ENCODE data around the gene AADACL4.

The AADACL4 gene

DNA sequence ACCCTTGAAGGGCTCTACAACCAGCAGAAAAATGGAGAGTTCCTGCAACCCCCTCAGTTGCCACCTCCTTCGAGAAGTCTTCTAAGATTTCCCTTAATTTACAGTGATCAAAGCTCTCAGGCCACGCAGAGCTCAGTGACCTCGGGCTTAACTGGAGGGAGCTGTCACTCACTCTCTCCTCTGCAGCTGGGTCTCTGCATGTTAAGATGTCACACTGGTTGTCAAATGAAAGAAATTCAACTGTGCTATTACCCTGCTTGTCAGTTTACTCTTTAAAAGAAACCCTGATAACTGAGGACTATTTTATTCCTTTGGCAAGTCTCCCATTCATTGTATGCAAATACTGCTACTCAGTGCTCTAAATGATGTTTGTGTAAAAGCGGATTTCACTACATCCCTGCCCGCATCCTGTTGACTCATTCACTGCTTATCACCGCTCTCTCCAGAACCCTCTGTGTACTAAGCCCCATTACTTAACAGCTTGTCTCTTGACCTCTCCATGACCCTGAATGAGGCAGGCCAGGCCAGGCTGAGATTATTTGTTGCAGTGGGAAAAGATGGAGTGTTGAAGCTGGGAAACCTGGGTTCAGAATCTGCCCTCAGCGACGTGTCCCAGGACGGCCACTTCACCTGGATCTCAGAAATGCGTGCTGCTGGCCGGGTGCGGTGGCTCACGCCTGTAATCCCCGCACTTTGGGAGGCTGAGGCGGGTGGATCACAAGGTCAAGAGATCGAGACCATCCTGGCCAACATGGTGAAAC is 39.6 kb upstream of the AADACL4 start:
- Histone ChIP-seq H3K4me3 (replicated peaks; ENCODE audit: insufficient read depth, low read length) (no peak overlapping the region), H3K27ac (replicated peaks) (no peak overlapping the region), H3K27me3 (ENCODE audit: insufficient read depth, poor library complexity, severe bottlenecking) (peaks cover 2% of the 10 kb centered on the region)
- TF ChIP-seq POLR2AphosphoS5 (IDR thresholded peaks at IDR 0.05; ENCODE audit: low read depth) (no peak; the same call in 1 of the 2 replicates), SPI1 (IDR thresholded peaks at IDR 0.05; ENCODE audit: borderline replicate concordance, low read depth) (no peak), GABPA (IDR thresholded peaks at IDR 0.05; ENCODE audit: low read depth) (no peak)
- TF ChIP-seq, protein P1, sequence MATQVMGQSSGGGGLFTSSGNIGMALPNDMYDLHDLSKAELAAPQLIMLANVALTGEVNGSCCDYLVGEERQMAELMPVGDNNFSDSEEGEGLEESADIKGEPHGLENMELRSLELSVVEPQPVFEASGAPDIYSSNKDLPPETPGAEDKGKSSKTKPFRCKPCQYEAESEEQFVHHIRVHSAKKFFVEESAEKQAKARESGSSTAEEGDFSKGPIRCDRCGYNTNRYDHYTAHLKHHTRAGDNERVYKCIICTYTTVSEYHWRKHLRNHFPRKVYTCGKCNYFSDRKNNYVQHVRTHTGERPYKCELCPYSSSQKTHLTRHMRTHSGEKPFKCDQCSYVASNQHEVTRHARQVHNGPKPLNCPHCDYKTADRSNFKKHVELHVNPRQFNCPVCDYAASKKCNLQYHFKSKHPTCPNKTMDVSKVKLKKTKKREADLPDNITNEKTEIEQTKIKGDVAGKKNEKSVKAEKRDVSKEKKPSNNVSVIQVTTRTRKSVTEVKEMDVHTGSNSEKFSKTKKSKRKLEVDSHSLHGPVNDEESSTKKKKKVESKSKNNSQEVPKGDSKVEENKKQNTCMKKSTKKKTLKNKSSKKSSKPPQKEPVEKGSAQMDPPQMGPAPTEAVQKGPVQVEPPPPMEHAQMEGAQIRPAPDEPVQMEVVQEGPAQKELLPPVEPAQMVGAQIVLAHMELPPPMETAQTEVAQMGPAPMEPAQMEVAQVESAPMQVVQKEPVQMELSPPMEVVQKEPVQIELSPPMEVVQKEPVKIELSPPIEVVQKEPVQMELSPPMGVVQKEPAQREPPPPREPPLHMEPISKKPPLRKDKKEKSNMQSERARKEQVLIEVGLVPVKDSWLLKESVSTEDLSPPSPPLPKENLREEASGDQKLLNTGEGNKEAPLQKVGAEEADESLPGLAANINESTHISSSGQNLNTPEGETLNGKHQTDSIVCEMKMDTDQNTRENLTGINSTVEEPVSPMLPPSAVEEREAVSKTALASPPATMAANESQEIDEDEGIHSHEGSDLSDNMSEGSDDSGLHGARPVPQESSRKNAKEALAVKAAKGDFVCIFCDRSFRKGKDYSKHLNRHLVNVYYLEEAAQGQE (IDR thresholded peaks at IDR 0.05; ENCODE audit: insufficient replicate concordance, low read depth): no peak
- TF ChIP-seq, protein P2, sequence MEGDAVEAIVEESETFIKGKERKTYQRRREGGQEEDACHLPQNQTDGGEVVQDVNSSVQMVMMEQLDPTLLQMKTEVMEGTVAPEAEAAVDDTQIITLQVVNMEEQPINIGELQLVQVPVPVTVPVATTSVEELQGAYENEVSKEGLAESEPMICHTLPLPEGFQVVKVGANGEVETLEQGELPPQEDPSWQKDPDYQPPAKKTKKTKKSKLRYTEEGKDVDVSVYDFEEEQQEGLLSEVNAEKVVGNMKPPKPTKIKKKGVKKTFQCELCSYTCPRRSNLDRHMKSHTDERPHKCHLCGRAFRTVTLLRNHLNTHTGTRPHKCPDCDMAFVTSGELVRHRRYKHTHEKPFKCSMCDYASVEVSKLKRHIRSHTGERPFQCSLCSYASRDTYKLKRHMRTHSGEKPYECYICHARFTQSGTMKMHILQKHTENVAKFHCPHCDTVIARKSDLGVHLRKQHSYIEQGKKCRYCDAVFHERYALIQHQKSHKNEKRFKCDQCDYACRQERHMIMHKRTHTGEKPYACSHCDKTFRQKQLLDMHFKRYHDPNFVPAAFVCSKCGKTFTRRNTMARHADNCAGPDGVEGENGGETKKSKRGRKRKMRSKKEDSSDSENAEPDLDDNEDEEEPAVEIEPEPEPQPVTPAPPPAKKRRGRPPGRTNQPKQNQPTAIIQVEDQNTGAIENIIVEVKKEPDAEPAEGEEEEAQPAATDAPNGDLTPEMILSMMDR (IDR thresholded peaks at IDR 0.05; ENCODE audit: insufficient read depth, low read length): no peak
- peak; percentile 36 to 65 for DNase-seq (ENCODE audit: low read depth in 1 of 2, low spot score in 1 of 2)

DNA sequence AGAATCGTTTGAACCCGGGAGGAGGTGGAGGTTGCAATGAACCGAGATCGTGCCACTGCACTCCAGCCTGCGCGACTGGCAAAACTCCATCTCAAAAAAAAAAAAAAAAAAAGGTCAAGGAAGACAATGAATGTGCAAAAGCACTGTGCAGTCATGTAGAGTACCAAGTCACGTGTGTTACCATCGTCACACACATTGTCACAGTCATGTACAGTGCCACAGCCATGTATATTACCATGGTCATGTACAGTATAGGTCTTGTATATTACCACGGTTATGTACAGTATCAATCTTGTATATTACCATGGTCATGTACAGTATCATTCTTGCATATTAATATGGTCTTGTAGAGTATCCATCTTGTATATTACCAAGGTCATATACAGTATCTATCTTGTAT is 38.9 kb upstream of the AADACL4 start:
- H3K27ac ChIP-seq (replicated peaks): no peak overlapping the region
- peaks cover 2% of the 10 kb centered on the region for H3K27me3 ChIP-seq (ENCODE audit: insufficient read depth, poor library complexity, severe bottlenecking)
- TF ChIP-seq SPI1 (IDR thresholded peaks at IDR 0.05; ENCODE audit: borderline replicate concordance, low read depth) (no peak), POLR2AphosphoS5 (IDR thresholded peaks at IDR 0.05; ENCODE audit: low read depth) (no peak)
- no peak for DNase-seq (ENCODE audit: low read depth in 1 of 2, low spot score in 1 of 2)
- no peak overlapping the region for H3K4me3 ChIP-seq (replicated peaks; ENCODE audit: insufficient read depth, low read length)

DNA sequence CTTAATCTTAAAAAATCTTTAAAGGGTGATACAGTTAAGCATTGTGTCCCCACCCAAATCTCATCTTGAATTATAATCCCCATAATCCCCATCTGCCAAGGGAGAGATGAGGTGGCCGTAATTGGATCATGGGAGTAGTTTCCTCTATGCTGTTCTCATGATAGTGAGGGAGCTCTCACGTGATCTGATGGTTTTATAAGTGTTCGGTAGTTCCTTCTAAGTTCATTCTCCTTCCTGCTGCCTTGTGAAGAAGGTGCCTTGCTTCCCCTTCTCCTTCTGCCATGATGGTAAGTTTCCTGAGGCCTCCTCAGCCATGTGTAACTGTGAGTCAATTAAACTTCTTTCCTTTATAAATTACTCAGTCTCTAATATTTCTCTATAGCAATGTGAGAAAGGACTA is 36.6 kb upstream of the AADACL4 start:
- no peak overlapping the region for H3K27ac ChIP-seq (replicated peaks)
- no peak for DNase-seq (ENCODE audit: low read depth in 1 of 2, low spot score in 1 of 2)
- peaks cover 2% of the 10 kb centered on the region for H3K27me3 ChIP-seq (ENCODE audit: insufficient read depth, poor library complexity, severe bottlenecking)
- TF ChIP-seq, protein P1 (IDR thresholded peaks at IDR 0.05; ENCODE audit: insufficient replicate concordance, low read depth): no peak
- TF ChIP-seq GABPA (IDR thresholded peaks at IDR 0.05; ENCODE audit: low read depth) (no peak), SPI1 (IDR thresholded peaks at IDR 0.05; ENCODE audit: borderline replicate concordance, low read depth) (no peak), POLR2AphosphoS5 (IDR thresholded peaks at IDR 0.05; ENCODE audit: low read depth) (no peak)
- TF ChIP-seq, protein P2 (IDR thresholded peaks at IDR 0.05; ENCODE audit: insufficient read depth, low read length): no peak
- no peak overlapping the region for H3K4me3 ChIP-seq (replicated peaks; ENCODE audit: insufficient read depth, low read length)

DNA sequence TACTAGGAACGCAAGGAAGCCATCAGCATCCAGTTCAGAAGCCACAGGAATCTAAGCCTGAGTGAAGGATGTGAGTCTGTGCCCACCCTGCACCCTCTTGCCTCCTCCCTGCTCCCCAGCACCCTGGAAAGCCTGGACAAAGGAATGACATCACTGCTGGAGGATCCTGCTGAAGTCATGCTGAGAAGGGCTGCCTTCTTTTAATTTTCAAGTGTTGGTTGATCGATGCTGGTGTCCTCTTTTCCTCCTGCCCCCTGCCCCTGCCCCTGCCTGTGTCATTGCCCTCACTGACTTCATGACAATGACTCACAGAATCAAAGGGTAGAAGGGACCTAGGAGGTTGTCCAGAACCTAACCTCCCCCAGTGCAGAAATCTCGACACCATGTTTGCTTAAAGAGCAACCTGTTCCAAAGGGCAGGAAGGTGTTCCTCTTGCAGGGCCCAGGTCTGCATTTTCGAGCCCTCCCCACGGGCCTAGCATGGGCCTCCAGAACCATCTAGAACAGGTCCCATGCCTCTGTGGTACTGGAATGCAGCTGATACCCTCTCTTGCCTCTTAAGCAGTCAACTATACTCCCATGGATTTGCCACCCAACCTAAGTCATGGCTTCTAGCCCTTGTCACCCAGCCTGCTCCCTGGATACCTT is 35.5 kb upstream of the AADACL4 start:
- DNase-seq (ENCODE audit: low read depth in 1 of 2, low spot score in 1 of 2): no peak
- Histone ChIP-seq H3K27me3 (ENCODE audit: insufficient read depth, poor library complexity, severe bottlenecking) (no peaks in the 10 kb centered on the region), H3K27ac (replicated peaks) (no peak overlapping the region), H3K4me3 (replicated peaks; ENCODE audit: insufficient read depth, low read length) (no peak overlapping the region)
- TF ChIP-seq SPI1 (IDR thresholded peaks at IDR 0.05; ENCODE audit: borderline replicate concordance, low read depth) (no peak), POLR2AphosphoS5 (IDR thresholded peaks at IDR 0.05; ENCODE audit: low read depth) (no peak), GABPA (IDR thresholded peaks at IDR 0.05; ENCODE audit: low read depth) (no peak)
- TF ChIP-seq, protein P2 (IDR thresholded peaks at IDR 0.05; ENCODE audit: insufficient read depth, low read length): no peak
- TF ChIP-seq, protein P1 (IDR thresholded peaks at IDR 0.05; ENCODE audit: insufficient replicate concordance, low read depth): no peak
